ENCODE data around the gene RBM44.
A peak's percentile ranks its signal among the peaks of the same experiment; 100 is the strongest.
"Not testable (repeated sequence)": the region's sequence is repeated elsewhere in the genome, so short reads cannot be mapped to it uniquely, and the experiment has no call there.

RBM44 gene

DNA sequence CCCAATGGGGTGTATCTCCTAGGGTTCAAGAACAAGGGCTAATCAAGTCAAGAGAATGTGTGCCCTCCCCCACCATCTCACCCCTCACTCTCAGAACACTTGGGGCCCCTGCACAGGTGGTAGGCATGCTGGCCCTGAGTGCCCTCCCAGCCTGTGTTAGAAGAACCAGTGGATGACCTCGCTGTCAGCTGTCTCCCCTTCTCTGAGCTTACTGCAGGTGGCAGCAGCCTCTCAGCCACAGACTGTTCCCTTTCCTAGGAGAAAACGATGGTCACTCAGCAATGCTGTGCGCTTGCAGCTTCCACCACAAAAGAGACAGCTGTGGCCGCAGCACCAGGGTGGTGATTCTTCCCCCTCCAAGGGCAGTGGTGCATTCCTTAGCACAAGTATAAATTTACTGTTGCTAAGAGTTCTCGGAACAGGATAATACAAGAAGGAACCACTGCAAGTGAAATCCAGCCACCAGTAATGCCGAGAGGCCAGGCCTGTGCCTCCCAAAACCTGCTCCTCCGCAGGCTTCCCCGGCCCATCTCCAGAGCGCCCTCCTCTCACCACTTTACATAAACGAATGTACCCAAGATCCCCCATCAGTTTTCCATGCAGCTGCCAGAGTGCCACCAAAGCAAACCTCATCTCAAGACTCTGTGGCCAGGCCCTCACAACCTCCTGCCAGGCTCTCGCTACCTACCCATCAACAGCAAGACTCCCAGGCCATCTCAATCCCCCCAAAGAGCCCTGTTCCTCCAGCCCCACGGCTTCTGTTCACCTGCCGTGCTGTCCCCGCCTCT, 59.9 kb downstream of the RBM44 start:
- peak; percentile 15 to 35 for DNase-seq

DNA sequence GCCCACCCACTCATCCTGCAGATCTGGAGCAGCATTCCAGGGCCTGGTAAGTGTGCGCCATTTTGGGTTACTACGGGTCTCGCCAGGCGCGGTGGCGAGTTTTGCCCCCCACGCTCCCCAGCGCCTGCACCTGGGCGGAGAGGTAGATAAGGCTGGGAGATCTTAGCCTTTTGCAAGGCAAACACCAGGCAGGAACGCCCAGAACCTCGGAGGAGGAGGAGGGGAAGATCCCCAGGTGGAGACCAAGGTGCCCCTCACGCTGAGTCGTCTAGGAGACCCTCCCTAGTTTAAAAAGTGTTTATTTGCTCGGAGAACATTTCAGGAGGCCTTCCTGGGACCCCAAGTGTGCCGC, 60.5 kb downstream of the RBM44 start:
- no peak for DNase-seq

DNA sequence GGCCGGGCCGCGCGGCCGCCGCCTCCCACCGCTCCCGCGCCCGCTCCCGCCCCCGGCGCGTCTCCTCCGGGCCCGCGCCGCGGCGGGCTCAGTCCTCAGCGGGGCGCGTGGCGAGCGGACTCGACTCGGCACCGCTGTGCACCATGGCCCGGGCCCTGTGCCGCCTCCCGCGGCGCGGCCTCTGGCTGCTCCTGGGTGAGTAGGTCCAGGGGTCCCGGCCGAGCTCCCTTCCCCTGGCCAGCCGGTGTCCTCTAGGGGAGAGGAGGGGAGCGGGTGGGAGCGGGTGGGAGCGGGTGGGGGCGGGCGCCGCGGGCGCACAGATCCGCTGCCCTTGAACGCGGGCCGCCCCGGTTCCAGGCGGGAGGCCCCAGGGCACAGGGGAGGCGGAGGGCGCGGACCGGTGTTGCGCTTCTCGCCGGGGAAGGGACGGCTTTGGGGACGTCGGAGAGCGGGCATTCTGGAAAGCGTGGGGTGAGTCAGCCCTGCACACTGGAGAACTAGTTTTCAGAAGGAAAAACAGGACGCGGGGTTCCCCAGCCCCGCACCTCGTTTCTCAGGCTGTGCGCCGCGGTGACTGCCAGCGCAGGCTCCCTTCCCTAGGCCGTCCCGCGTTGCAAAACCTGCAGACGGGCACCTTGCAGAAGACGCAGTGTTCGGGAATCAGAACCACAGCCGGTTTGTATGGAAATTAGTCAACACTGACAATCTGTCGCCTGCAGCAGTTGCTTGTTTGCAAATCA, 61.1 kb downstream of the RBM44 start, which contains the start of gene RAMP1:
RAMP1 (plus strand) TSS at position 91 of the 740 bp plus-strand sequence; CDS start at position 144, 53 bp downstream.
- DNase-seq, result no peak

DNA sequence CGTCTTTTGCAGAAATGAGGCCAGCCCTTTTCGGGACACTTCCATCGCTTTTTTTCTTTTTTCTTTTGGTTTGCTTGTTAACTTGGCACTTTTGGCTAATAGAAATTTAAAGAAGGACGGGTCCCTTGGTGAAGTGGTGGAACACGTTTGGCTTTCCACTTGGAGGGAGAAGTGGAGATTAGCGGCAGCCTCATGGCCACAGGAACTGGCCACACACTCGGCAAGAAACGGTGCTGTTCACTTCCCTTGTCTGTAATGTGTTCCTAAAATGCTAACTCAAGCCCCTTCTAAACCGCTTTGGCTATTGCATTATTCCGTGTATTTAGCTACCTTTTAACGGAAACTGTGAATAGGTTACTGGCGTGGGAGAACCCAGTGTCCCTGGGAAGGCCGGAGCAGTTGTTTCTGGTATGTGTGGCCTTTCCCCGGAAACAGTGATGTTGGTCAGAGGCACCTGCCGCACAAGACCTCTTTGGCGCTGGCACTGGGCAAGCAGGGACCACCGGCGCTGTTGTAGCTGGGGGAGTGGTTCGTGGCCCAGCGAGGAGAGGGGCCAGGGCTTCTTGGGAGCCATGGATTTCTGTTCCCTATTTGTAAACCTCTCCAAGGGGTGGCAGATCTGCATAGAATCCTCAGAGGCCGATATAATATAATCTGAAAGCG, 61.8 kb downstream of the RBM44 start:
- no peak for DNase-seq

DNA sequence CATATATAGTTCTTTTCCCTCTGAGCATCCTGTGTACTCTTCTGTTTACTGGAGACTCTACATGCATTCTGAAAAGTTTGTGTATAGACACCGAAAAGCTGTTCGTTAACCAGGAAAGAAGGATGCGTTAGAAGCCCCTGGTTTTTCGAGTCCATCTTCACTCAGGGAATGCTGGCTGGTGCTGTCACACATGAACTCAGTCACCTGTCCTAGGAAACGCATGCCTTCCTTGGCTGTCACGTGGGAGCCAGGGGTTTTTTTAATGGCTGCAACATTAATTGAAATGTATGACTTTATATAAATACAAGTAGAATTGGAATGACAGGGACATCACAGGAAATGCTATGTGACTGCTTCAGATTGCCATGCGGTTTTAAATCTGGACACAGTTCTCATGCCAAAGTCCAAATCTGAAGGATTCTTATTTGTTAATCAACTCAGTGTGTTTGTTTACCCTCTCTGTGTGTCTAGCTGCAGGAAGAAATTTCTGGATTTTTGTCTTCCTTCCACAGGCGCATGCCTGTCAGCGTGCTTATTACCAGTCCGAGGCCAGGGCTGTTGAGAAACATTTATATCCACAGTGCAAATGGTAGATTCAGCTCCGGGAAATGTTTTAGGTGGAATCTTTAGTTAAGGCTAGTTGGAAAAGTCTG, 63.4 kb downstream of the RBM44 start:
- no peak for DNase-seq

DNA sequence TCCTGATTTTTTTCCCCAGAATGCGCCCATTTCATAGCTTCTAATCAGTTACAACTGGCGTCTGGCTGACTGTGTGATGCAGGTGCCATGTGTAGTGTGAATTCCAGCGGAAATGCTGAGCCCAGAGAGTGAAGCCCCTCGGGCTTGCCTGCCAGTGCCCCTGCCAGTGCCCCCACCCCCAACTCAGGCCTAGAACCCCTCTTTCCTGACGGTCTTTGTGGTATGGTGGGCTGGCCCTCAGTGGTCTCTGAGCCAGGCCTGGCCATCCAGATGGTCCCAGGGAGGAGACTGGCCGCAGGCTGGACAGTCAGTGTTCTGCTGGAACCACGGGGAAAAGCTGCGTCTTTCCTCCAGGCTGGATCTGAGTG, 63.9 kb downstream of the RBM44 start:
- DNase-seq, result no peak

DNA sequence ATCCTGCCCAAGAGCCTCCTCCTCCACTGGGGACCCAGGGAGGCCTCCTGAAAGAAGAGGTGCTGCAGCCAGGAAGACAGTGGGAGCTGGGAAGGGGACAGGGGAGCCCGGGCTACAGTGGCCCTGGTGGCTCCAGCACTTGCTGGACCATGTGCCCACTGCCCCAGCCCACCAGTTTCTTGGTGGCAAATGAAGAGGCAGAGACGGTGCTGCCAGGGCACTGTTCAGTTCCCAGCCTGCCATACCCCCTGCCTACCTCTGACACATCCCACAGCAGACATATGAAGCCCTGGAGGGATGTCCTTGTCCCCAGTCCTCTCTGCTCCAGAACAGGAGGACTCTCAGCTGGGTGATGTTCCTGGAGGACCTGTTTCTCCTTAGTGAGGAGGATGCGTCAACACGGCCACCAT, 64.5 kb downstream of the RBM44 start:
- DNase-seq, result no peak

DNA sequence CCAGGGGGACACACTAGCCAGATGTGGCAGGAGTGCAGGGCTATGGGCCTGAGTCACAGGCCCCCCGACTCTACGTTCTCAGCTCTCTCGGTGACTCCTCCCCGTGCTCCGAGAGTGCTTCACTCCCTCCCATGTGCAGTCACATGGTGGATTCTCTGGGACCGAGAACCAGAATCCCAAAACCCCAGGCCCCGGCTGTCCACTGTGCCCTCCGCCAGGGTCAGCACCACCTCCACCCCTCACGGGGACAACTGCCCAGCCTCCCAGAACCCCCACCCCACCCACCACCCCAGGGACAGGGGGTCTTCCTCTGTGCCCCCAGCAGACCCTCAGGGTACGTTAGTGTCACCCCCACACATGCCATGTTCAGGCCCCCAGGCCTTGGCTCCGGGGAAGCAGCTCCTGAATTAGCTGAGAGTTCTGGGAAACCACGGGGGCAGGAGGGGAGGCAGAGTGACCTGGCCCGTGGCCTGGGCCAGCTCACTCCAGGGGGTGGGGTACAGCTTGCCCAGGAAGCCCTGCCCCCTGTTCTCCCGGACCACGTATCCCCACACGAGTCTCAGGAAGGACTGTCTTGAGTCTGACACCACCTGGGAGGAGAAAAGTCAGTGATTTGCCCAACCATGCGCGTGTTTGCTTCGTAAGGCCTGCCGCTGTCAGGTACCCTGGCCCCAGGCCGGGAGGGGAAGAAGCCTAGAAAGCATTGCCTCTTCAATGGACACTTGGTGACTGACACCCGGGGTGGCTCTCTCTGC, 65.3 kb downstream of the RBM44 start:
- no peak for DNase-seq

DNA sequence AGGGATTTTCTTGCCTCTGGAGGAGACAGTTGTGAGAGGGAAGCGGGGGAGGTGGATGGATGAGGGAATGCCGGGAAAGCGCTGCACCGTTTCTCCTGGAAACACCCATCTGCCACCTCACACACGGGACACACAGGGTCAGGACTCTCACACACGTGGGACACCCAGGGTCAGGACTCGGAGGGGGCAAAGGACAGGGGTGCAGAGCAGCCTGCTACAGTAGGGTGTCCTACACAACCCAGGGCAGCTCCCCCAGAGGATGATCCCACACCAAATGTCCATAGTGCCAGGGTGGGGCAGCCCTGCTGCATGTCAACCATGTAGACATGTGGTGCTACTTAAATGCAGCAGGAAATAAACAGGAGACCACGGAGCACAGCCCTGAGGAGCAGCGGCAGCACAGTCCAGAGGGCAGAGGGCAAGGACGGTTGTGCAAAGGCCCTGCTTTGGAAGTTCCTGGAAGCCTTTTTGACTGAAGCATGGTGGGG, 65.9 kb downstream of the RBM44 start:
- no peak for DNase-seq

DNA sequence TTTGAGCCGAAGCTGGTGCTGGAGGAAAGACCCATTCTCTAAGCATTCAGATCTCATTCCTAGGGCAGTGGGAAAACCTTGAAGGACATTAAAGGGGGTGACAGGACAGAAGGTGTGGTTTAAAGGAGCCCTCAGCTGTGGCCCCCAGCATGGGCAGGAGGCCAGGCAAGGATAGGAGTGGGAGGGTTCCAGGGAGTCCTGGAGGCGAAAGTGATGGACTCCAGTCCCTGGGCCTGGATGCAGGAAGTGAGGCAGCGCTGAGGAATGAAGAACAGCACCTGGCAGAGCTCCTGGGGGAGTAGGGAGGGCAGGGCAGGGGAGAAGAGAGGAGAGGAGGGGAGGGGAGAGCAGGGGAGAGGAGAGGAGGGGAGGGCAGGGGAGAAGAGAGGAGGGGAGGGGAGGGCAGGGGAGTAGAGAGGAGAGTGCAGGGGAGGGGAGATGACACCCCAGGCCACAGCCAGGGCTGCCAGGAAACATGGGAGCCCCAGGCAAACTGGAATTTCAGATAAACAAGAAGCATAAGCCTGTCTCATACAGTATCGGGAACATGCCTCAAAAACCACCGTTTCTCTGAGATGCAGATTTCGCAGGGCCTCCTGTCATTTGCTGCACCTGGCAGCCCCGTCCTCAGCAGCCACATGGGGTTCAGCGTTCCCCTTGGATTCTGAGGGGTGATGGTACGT, 66.5 kb downstream of the RBM44 start:
- no peak for DNase-seq

DNA sequence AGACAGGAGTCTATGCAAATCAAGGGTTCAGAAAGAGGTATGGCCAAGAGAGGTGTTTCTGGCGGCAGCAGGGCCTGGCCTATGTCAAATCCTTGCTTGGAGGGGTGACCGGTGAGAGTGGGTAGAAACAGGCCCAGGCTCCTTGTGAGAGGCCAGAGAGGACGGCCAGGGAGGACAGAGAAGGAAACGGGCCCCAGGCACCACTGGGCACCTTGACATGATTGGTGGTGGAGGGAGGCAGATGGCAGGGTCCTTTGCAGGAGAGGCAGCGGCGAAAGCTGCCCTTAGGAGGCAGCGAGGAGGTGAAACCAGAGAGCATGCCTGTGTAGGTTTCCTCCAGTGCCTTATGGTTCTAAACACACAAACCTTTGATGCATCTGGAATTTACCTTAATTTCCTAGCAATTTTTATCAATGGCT, 67.1 kb downstream of the RBM44 start:
- DNase-seq, result no peak

DNA sequence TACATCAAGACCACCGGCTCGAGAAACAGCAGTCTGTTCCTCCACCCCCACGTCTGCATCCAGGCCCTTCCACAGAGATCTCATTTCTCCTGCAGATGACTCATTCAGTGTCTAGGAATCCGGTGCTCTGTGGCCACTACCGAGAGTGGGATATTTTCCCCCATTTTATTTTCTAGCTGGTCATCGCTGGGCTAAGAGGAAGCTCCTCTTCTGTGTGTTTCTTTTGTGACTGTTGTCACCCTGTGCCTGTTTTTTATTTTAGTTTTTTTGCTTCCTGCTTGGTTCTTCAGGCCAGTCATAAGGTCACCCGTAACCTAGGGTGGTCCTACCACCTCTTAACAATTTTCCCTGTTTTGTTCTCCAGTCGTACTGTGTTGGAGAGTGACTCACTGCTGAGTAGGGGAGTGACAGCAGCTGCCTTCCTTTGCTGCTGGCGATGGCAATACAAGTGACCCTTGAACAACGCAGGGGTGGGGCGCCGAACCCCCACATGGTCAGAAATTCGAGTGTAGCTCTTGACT, 67.6 kb downstream of the RBM44 start:
- no peak for DNase-seq

DNA sequence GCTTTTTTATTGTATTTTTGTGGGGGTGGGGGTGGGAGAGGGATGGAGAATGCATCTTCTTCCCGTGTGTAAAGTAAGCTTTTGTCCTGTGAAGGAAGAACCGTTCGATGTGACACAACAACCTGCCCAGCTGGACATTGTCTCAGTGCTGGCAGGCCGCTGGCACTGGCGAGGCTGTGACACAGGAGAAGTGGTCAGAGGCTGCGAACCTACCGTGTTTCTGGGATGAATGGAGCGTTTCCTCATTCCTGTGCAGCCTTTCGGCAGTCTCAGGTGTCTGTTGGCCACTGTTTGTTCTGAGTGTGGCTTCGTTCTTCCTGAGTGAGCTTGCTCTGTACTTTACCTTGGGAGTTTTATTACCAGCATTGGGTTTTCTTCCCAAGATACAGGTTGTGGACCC, 68.9 kb downstream of the RBM44 start:
- DNase-seq, result no peak

DNA sequence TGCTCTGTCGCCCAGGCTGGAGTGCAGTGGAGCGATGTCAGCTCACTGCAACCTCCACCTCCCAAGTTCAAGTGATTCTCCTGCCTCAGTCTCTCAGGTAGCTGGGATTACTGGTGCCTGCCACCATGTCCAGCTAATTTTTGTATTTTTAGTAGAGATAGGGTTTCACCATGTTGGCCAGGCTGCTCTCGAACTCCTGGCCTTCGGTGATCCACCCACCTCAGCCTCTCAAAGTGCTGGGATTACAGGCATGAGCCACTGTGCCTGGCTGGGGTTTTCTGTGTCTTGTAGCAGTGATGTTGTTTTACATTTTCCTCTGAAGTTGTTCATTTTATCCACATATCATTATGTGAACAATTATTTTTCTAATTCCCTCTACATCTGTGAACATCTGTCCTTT, 69.5 kb downstream of the RBM44 start:
- DNase-seq, result not testable (repeated sequence)

DNA sequence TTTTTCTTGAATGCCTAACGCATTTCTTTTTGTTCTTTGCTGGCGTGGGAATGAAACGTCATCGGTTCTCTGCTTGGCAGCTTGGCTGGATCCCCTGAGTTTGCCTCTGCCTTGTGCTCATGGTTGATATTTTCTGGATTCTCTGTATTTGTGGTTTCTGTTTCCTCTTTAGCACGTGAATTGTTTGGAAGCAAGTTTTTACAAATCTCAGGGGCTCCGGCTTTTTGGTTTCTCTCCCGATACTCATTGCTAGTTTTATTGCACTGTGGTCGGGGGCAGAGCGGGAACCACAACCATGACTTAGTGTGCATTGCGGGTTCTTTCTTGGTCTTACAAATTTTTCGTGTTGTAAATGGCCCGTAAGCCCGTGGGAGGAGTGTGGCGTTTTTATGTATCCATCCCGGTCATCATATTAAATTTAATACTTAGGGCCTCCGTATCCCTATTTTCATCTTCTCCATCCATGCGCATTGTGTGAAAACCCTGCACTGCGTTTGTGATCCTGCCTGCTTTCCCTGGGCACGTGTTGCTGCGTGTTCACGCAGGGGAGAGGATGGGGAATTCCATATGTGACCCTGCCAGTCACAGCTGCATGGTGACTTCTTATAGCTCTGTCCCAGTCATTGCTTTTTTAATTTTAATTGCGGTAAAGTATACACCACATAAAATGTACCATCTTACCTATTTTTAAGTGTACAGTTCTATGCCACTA, 70.2 kb downstream of the RBM44 start:
- no peak for DNase-seq

DNA sequence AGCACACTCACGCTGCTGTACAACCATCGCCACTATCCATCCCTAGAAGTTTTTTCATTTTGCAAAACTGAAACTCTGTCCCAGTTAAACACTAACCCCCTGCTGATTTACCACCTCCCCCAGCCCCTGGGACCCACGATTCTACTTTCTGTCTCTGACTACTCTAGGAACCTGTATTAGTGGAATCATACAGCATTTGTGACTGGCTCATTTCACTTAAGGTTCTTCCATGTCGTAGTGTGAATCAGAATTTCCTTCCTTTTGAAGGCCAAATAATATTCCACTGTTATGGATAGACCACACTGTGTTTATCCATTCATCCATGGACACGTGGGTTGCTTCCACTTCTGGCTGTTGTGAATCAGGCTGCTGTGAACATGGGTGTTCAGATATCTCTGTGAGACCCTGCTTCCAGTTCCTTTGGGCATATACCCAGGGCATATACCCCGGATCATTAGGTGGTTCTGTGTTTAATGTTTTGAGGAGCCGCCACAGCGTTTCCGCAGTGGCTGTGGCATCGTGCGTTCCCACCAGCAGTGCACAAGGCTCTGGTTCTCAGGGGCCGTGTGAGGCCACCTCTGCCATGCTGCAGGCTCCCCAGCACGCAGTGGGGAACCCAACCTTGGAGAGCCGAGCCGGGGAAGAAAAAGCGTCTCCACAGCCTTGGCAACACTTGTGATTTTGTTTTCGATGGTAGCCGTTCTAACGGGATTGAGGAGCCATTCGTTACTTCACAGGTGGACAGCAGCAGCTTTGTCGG, 70.9 kb downstream of the RBM44 start:
- no peak for DNase-seq

DNA sequence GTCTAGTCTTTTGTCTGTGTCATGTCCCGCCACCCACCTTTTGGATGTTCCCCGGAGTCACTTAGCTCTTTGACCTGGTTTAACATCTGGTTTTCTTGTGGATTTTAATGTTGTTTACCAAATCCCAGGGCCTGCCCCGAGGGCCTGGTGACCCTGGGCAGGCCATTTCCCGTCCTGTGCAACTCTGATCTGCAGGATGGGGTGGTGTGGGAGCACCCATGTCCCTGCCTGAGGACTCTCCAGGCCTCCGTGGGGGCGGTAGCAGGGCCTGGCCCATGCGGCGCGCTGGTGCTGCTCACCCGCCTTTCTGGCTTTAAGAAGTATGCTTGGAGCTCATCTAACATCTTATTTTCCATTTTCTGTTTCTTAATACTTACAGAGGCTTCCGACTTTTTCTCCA, 71.5 kb downstream of the RBM44 start:
- DNase-seq, result no peak

DNA sequence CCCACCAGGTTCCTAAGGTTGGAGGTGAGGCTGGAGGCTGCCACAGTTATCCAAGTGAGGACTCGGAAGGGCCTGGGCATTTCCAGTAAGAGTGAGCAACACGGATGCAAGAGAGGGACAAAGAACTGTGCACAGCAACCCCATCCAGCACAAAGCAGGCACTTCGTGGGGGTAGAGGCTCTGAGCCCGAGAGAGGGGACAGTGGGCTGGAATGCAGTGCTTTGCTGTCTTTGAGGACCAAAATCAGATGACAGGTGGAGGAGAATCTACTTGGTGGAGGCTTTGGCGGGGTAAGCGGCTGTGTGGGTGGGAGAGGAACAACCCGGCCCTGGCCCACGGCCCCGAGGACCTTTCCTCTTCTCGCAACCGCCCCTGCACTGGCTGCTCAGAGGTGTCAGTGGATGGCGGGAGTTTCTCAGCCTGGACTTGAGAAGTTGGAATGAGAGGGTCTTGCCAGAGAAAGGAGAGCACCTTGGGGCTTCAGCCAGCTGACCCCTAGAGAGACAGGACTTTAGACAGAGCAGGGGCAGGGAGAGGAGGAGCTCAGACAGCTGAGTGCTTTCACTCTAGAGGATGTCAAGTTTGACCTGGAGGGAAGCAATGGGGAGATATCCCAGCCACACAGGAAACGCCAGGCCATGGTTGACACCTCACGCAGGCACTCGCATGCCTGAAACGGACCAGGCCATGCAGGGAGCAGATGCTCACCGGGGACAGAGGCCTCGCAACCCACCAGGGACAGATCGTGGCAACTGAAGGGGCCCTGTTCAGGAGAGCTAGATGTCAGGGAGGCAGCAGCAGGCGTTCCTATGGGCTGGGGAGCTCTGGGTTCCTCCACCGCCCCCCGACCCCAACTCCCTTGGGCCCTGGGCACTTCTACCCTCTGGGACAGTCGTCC, 72.4 kb downstream of the RBM44 start:
- no peak for DNase-seq

All from NCI-H2081 (cell line).